Measurements from ENCODE around the gene AFG1L.
"Not testable (repeated sequence)": the region's sequence is repeated elsewhere in the genome, so short reads cannot be mapped to it uniquely, and the experiment has no call there.

- TF ChIP-seq CTCF (conservative IDR thresholded peaks at IDR 0.05 in 1 of 2, IDR thresholded peaks at IDR 0.05 in 1 of 2; ENCODE audit: low read depth in 1 of 2, low read length in 2 of 2); EZH2 (IDR thresholded peaks at IDR 0.05; ENCODE audit: low read length, missing control alignments): not testable (repeated sequence)
These were observed 35.4 kb downstream of the AFG1L start for GRCh38 chr6:108330221-108330785.
